Measurements from ENCODE around the gene SLC37A1.

The SLC37A1 gene

GRCh38 chr21:42525676-42526378 lies 12.2 kb downstream of the SLC37A1 start:
- in situ Hi-C loops (cut with HindIII; ENCODE audit: low sequenced_read_pairs): no loop called here

GRCh38 chr21:42526379-42526727 lies 12.7 kb downstream of the SLC37A1 start:
- in situ Hi-C loops (cut with HindIII; ENCODE audit: low sequenced_read_pairs): no loop called here

- in situ Hi-C loops (cut with HindIII; ENCODE audit: low sequenced_read_pairs): no loop called here
These were observed 13.5 kb downstream of the SLC37A1 start for GRCh38 chr21:42527127-42527488.

GRCh38 chr21:42527489-42528158 lies 14.0 kb downstream of the SLC37A1 start:
- in situ Hi-C loops (cut with HindIII; ENCODE audit: low sequenced_read_pairs): no loop called here

- in situ Hi-C loops (cut with HindIII; ENCODE audit: low sequenced_read_pairs): no loop called here
These were observed 16.5 kb downstream of the SLC37A1 start for GRCh38 chr21:42530167-42530518.

- in situ Hi-C loops (cut with HindIII; ENCODE audit: low sequenced_read_pairs): no loop called here
These were observed 18.1 kb downstream of the SLC37A1 start for GRCh38 chr21:42531771-42532170.

- in situ Hi-C loops (cut with HindIII; ENCODE audit: low sequenced_read_pairs): no loop called here
These were observed 19.0 kb downstream of the SLC37A1 start for GRCh38 chr21:42532466-42533181.

- in situ Hi-C loops (cut with HindIII; ENCODE audit: low sequenced_read_pairs): no loop called here
These were observed 19.8 kb downstream of the SLC37A1 start for GRCh38 chr21:42533306-42533962.

- in situ Hi-C loops (cut with HindIII; ENCODE audit: low sequenced_read_pairs): no loop called here
These were observed 20.3 kb downstream of the SLC37A1 start for GRCh38 chr21:42533963-42534355.

GRCh38 chr21:42534421-42535378 lies 21.0 kb downstream of the SLC37A1 start:
- in situ Hi-C loops (cut with HindIII; ENCODE audit: low sequenced_read_pairs): no loop called here

GRCh38 chr21:42535602-42536171 lies 22.0 kb downstream of the SLC37A1 start:
- in situ Hi-C loops (cut with HindIII; ENCODE audit: low sequenced_read_pairs): no loop called here

GRCh38 chr21:42536601-42537000 lies 22.9 kb downstream of the SLC37A1 start:
- in situ Hi-C loops (cut with HindIII; ENCODE audit: low sequenced_read_pairs): no loop called here

GRCh38 chr21:42537106-42537742 lies 23.6 kb downstream of the SLC37A1 start:
- in situ Hi-C loops (cut with HindIII; ENCODE audit: low sequenced_read_pairs): no loop called here

- in situ Hi-C loops (cut with HindIII; ENCODE audit: low sequenced_read_pairs): no loop called here
These were observed 25.0 kb downstream of the SLC37A1 start for GRCh38 chr21:42538479-42539275.

- in situ Hi-C loops (cut with HindIII; ENCODE audit: low sequenced_read_pairs): no loop called here
These were observed 25.7 kb downstream of the SLC37A1 start for GRCh38 chr21:42539342-42539741.

- in situ Hi-C loops (cut with HindIII; ENCODE audit: low sequenced_read_pairs): no loop called here
These were observed 26.3 kb downstream of the SLC37A1 start for GRCh38 chr21:42539931-42540343.

- in situ Hi-C loops (cut with HindIII; ENCODE audit: low sequenced_read_pairs): no loop called here
These were observed 26.7 kb downstream of the SLC37A1 start for GRCh38 chr21:42540396-42540795.

- in situ Hi-C loops (cut with HindIII; ENCODE audit: low sequenced_read_pairs): no loop called here
These were observed 27.5 kb downstream of the SLC37A1 start for GRCh38 chr21:42541174-42541573.

- in situ Hi-C loops (cut with HindIII; ENCODE audit: low sequenced_read_pairs): no loop called here
These were observed 28.0 kb downstream of the SLC37A1 start for GRCh38 chr21:42541618-42542017.
